Measurements from ENCODE around the gene IL22.
"Not testable (repeated sequence)": the region's sequence is repeated elsewhere in the genome, so short reads cannot be mapped to it uniquely, and the experiment has no call there.

Gene IL22

DNA sequence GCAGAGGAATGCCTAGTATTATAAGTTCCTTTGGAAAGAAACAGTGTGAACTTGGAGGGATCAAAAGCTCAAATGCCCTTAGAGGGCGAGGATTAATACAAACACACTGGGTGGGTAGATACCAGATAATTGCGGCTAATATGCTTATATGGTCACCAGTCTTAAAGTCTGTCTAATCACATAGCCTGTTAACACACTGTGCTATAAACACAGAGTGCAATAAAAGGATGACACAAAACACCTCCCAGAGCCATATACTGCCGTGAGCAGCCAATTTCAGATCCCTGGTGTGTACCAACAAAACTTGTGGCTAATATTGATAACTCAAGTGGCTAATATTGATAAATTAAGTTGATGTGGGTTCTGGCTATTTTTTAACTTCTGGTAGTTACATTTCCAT is 26.0 kb downstream of the IL22 start:
- no peak for DNase-seq

DNA sequence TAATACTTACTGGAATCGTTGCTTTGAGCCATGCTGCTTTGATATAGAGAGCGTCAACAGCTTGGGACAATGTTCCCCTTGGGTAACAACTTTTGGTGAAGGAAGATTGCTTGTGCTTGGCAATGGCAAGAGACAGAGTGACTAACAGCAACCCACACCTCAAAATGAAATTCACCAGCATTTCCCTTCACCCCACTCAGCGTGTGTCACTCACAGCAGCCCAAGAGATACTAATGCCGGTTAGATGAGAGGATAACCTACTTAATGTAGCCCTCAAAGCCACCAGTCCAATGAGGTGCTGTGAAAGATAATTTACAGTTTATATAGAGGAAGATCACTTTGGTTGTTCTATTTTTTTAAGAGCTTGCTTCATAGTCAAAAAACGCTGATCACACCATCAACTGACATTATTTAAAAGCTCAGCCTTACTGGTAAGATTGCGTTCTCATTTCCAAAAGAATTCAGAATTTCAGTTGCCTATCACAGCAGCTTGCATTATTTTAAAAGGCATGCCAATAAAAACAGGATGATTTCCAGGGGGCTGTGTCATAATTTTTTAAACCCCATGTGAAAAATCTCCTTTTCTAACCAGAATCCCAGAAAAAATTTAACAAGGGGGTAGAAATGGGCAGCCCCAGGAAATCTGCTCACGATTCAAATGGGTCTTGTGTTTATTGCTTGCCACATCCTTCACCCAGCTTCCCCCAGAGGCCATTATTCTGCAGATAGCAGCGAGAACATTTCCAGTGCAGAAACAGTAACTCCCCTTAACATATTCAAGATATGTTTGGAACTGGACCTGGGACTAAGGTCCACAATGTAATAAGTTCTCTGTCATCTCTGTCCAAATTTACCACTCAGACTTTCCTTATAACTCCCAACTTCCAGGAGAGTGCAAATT is 27.6 kb downstream of the IL22 start, which contains the start of gene IL26:
Gene IL26 (minus strand): TSS at position 235 of the 901 bp plus-strand sequence. CDS start 54 bp downstream, at position 181.
- no peak for DNase-seq

DNA sequence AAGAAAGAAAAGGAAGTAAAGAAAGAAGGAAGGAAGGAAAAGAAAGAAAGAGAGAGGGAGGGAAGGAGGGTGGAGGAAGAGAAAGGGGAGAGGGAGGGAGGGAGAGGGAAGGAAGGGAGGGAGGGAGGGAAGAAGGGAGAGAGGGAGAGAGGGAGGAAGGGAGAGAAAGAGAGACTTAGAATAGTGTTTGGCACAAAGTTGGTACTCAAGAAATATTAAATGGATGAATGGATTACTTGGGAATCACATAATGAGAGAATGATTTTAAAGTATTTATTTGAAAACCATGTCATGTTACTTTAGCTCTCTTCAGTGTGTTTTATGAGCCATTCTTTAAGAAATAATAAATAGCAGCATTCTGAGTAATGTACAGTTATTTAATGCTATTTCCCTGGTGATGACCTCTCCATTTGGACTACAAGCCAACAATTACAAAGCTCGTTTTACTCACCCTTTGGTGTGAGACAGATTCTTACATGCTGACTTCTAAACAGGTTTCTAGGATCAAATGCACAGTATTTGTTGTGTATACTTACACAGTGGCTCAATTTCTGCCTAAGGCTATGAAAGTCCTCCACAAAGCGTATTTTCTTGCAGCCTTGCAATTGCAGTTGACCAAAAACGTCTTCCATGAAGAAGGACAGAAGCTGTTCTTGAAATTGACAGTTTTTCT is 28.7 kb downstream of the IL22 start:
- no peak for DNase-seq

DNA sequence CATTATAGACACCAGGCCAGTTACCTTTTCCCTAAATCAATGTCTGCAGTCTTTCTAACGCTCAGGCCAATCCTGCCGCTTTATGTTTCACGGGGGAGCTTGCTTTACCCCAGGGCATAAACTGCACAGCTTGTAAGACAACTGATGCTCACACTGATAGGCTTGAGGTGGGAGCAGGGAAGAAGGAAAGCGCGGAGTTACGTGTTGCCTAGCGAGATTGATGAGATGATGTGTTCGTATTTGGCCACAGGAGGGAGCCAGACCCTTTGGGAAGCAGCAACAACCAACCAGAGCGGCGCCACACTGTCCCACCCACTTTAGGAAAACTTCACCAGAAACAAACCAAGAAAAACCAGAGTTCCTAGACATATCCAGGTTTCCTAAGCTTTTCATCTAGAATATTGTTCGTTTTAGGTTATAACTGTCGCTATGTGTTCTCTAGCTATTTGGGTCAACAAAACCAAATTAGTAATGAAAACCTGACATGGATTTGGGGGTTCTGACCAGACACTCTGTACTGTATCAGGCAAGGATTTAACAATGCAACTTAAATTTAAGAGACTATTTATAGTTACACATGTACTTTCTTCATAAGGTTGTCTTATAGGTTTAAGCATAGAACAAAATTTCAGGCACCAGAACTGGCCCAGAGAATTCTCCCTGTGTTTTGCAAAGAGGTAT is 30.2 kb downstream of the IL22 start:
- DNase-seq, result peak; percentile 57

DNA sequence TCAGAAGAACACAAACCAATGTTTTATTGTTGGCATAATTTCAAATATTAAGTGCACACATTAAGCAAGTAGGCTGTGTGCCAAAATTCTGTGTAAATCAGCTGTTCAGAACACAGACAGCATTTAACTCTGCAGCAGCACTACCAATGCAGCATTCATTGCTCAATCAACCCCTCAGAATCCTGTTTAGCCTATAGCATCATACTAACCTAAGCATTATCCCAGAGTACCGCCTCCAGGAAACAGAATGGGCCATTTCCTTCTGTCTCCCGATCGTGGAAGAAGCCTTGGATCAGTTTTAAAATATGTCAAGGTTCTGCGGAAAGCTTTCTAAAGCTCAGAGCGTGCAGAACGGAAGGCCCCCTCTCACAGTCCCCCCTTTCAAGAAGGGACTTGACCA is 31.1 kb downstream of the IL22 start:
- no peak for DNase-seq

DNA sequence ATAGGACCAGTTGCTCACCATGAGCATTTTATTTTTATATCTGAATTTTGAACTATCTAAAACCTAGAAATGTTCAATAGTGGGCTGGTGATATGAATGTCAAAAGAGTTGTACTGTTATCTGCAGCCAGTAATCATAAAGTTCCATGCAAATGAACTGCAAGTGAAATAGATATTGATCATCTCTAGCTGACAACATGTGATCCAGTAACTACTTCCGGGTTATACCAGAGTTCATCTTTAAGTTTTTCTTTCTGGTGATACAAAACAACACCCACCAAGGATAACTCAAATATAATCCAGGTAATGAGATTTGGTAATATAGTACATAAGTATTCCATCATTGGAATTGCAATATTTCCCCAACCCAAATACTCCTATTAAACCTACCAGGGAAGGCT is 31.9 kb downstream of the IL22 start:
- no peak for DNase-seq

DNA sequence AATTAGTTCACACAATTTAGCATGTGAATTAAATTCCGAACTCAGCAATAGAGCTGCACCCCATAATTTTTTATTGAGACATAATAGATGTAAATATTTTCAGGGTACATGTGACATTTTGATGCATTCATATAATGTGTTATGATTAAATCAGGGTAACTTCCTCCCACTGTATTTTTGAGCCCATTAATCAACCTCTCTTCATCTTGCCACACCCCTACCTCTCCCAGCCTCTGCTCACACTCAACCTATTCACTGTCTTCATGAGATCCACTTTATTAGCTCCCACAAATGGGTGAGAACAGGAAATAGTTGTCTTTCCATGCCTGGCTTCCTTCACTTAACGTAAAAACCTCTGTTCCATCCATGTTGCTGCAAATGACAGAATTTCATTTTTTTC is 42.5 kb downstream of the IL22 start:
- DNase-seq, result no peak

DNA sequence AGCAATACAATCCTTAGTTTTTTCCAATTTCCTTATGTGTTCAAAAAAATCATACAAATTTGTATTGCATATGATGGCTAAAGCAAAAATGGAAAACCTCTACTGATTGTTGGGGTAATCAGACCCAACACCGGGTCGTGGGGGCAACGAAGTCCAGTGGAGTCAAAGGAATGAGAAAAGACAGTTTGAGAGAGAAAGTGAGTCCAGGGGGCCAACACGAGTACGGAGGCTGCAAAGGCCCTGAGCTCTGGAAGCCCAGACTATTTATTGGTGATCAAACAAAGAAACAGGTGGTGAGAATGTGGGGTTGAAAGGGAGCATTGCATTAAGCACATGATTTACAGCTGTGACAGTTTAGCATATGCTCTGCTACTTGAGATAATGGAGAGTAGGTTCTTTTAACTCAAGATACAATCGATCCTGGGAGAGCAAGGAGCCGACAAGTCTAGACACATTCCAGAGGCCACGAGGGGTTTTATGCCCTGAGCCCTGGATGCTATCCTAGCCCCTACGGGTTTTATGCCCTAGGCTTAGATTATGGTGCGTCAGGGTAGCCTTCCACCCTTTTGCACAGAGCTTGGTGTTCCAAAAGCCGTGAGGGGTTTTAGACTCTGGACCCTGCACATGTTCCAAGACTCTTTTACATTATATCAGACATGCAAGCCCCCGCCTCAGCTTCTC is 44.2 kb downstream of the IL22 start:
- DNase-seq, result not testable (repeated sequence)

DNA sequence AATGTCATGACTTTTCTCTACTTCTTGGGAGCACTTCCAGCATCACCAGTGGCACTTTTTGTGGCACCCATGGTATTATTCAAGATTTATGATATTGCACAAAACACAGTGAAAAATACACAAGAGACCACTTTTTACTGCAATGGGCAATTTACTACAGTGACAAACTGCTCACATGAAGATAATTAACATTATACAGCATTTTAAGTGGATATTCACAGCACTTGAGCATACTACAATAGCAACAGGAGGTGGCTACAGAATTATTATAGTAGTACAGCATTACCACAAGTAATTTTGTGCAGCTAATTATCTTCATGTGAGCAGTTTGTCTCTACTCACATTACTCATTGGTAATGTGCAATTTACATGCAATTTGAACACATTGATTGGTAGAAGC is 46.1 kb downstream of the IL22 start:
- no peak for DNase-seq

DNA sequence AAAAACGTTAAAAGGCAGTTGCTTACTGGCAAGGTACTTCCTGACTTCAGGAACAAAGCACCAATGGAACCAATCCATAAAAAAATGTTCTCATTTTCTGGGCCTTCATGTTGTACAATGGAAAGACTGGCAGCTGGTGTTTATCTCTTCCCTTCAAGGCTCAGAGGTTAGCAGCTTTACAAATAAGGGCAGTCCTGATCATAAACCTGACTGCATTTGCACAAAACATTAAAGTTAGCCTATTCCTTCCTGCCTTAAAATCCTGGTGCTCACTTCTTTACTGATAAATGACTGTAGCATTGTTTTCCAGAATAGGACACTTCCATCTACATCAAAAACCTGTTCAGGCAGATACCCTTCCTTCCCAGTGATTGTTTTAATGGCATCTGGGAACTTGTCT is 47.0 kb downstream of the IL22 start:
- no peak for DNase-seq

DNA sequence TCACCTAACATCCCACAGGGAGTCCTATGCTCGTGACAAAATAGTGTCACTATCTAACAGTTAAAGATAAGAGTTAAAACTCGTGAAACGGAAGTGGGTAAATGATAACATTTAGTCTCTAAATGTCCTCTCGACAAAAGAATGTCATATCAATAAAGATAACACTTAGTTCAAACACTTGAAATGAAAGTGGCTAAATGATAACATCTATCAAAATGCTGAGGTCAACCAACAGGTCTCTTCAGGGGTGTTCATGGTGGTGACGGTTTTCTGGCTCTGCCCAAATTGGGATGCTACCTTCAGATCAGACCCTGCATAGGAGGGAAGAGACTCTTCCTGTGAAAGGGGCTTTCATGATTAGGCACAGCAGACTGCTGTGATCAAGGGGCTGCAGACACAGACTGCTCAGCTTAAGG is 49.9 kb downstream of the IL22 start:
- no peak for DNase-seq

DNA sequence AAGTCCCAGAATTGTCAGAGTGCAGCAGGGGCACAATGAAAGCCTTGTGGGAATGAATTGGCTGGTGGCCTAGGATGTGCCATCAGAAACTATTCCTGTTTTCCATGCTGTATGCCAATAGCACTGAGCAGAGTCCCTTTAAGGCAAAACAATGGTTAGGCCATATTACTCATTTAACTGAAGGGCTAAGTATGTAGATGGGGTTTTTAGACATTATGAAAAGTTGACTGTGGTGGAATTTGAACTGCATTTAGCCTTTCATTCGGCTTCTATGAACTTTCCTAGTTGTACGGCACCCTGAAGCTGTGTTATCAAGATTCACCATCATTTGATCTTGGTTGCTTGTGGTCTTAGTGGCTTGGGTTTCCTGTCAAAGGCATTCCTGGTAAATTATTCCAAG is 52.5 kb downstream of the IL22 start:
- no peak for DNase-seq

DNA sequence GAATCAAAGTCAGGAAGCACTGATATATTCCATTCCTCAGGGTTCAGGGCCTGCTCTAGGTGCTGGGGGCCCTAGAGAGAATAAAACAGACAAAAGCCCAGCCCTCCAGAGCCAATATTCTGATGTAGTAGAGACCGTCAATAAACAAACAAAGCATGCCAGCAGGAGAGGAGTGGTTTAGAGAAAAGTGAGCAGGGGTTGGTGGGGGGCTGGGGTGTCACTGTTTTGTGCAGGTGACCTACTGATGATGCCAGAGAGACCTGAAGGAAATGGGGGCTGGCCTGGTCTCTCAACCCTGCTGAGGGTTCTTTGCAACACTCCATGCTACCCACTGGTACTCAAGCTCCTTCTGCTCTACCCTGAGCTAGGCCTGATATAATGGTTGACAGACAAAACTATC is 54.3 kb downstream of the IL22 start:
- DNase-seq, result no peak

DNA sequence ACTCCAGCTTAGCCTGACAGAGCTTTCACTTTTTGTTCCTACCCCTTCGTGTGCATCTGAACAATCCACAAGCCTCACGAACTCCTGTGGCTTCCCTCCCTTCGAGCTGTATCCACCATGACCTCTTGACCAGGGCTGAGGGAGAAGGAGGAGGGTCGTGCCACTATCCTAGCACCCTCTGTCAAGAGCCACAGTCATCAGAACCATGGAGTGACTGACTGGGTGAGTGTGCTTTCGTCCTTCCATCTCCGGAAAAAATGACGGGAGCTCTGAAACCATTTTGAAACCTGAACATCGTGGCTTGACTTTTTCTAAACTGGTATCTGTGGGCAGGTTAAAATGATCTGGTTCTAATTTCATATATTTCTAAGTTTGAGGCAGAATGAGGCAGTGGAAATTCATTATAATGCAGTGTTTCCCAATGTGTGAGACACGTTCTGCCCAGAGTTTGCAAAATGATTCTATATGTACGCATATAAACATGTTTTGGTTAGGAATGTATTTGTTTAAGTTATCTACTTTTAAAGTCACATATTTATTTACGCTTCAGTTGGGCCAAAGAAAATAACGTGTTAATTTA is 54.8 kb downstream of the IL22 start:
- no peak for DNase-seq

Measured in NK-92 treated with Interleukin-12 subunit alpha and Interleukin-12 subunit beta, amount 100 ng/mL, for 24 hours (cell line).